HuH-7 (cell line): ENCODE measurements around the gene CFHR5.
"Not testable (repeated sequence)": the region's sequence is repeated elsewhere in the genome, so short reads cannot be mapped to it uniquely, and the experiment has no call there.

ENCODE experiments used
- DNase-seq: peaks from one replicate; pipeline ENCODE4 v3.0.0; 2011; ENCODE audit warnings: low spot score

CFHR5 gene

GRCh38 chr1:196977278-196977677 lies at the start of gene CFHR5:
TSS of gene CFHR5 (plus strand) at chr1:196977556. CDS start at chr1:196977665, 109 bp downstream.
- DNase-seq, result no peak

GRCh38 chr1:196932853-196933252 lies 44.5 kb upstream of the CFHR5 start:
- not testable (repeated sequence) for DNase-seq

- DNase-seq, result no peak
These were observed 43.7 kb upstream of the CFHR5 start for GRCh38 chr1:196933531-196934189.

GRCh38 chr1:196941474-196941873 lies 35.9 kb upstream of the CFHR5 start:
- DNase-seq, result not testable (repeated sequence)

GRCh38 chr1:196943568-196943967 lies 33.8 kb upstream of the CFHR5 start, which contains the start of gene CFHR2:
TSS of gene CFHR2 (plus strand) at chr1:196943738. CDS start at chr1:196943881, 143 bp downstream.
- not testable (repeated sequence) for DNase-seq

GRCh38 chr1:196951711-196952394 lies 25.5 kb upstream of the CFHR5 start:
- no peak for DNase-seq

GRCh38 chr1:196954778-196955177 lies 22.6 kb upstream of the CFHR5 start:
- DNase-seq, result no peak

- no peak for DNase-seq
These were observed 21.4 kb upstream of the CFHR5 start for GRCh38 chr1:196955926-196956325.

GRCh38 chr1:196960854-196961253 lies 16.5 kb upstream of the CFHR5 start:
- DNase-seq, result no peak

- no peak for DNase-seq
These were observed 7.2 kb upstream of the CFHR5 start for GRCh38 chr1:196970182-196970581.

GRCh38 chr1:196976278-196976677 lies 1.1 kb upstream of the CFHR5 start:
- DNase-seq, result no peak

- DNase-seq, result no peak
These were observed 3.5 kb downstream of the CFHR5 start for GRCh38 chr1:196980859-196981258.

- DNase-seq, result not testable (repeated sequence)
These were observed 4.9 kb downstream of the CFHR5 start for GRCh38 chr1:196982247-196982646.

- peak; percentile 47 for DNase-seq
These were observed 14.7 kb downstream of the CFHR5 start for GRCh38 chr1:196991919-196992651.

- no peak for DNase-seq
These were observed 16.6 kb downstream of the CFHR5 start for GRCh38 chr1:196993916-196994315.

GRCh38 chr1:196997423-196997822 lies 20.1 kb downstream of the CFHR5 start:
- no peak for DNase-seq

GRCh38 chr1:197001828-197002227 lies 24.5 kb downstream of the CFHR5 start:
- no peak for DNase-seq

- no peak for DNase-seq
These were observed 25.8 kb downstream of the CFHR5 start for GRCh38 chr1:197003132-197003531.

GRCh38 chr1:197008861-197009260 lies 31.5 kb downstream of the CFHR5 start:
- DNase-seq, result no peak

- DNase-seq, result no peak
These were observed 34.3 kb downstream of the CFHR5 start for GRCh38 chr1:197011614-197012013.

GRCh38 chr1:197013234-197013633 lies 35.9 kb downstream of the CFHR5 start:
- DNase-seq, result no peak

- DNase-seq, result no peak
These were observed 39.4 kb downstream of the CFHR5 start for GRCh38 chr1:197016751-197017150.
